COLO668 (cell line): ENCODE measurements around the gene STRIT1.

Experiments
- DNase-seq: peaks from one replicate; lab custom pipeline; 2025; ENCODE audit not compliant: unreplicated experiment; lab: John Stamatoyannopoulos, UW

Gene STRIT1

GRCh38 chr3:155293516-155293915 is at the start of gene STRIT1:
Gene STRIT1, minus strand, starts transcription at chr3:155293683.
- no peak for DNase-seq

- no peak for DNase-seq
Observed at GRCh38 chr3:155342344-155342743, 48.9 kb upstream of the STRIT1 start.

GRCh38 chr3:155339052-155339451 is 45.6 kb upstream of the STRIT1 start:
- DNase-seq, result no peak

- DNase-seq, result no peak
Observed at GRCh38 chr3:155335724-155336354, 42.4 kb upstream of the STRIT1 start.

GRCh38 chr3:155334914-155335723 is 41.6 kb upstream of the STRIT1 start:
- no peak for DNase-seq

GRCh38 chr3:155334215-155334913 is 40.9 kb upstream of the STRIT1 start:
- no peak for DNase-seq

GRCh38 chr3:155332716-155333115 is 39.2 kb upstream of the STRIT1 start:
- DNase-seq, result no peak

- DNase-seq, result no peak
Observed at GRCh38 chr3:155331078-155331477, 37.6 kb upstream of the STRIT1 start.

- DNase-seq, result no peak
Observed at GRCh38 chr3:155330370-155330769, 36.9 kb upstream of the STRIT1 start.

GRCh38 chr3:155329513-155330048 is 36.1 kb upstream of the STRIT1 start:
- DNase-seq, result no peak

GRCh38 chr3:155327871-155328270 is 34.4 kb upstream of the STRIT1 start:
- no peak for DNase-seq

GRCh38 chr3:155327430-155327829 is 33.9 kb upstream of the STRIT1 start:
- no peak for DNase-seq

GRCh38 chr3:155326901-155327300 is 33.4 kb upstream of the STRIT1 start:
- DNase-seq, result no peak

GRCh38 chr3:155326244-155326643 is 32.8 kb upstream of the STRIT1 start:
- DNase-seq, result no peak

- DNase-seq, result peak; percentile 4
Observed at GRCh38 chr3:155325263-155325835, 31.9 kb upstream of the STRIT1 start.

- DNase-seq, result peak; percentile 6
Observed at GRCh38 chr3:155323063-155323666, 29.7 kb upstream of the STRIT1 start.

- no peak for DNase-seq
Observed at GRCh38 chr3:155321418-155321817, 27.9 kb upstream of the STRIT1 start.

GRCh38 chr3:155320934-155321333 is 27.5 kb upstream of the STRIT1 start:
- DNase-seq, result no peak

- DNase-seq, result no peak
Observed at GRCh38 chr3:155318740-155319139, 25.3 kb upstream of the STRIT1 start.

- no peak for DNase-seq
Observed at GRCh38 chr3:155317211-155317610, 23.7 kb upstream of the STRIT1 start.

GRCh38 chr3:155316426-155316825 is 22.9 kb upstream of the STRIT1 start:
- DNase-seq, result no peak
